Activated CD4-positive, alpha-beta T cell treated with anti-CD3 and anti-CD28 coated beads, Interleukin-2, Interleukin-4, amounts not matched to agents 100 ng/mL and 50 ng/mL, durations not matched to agents 16 hours and 8 hours (primary cell): ENCODE measurements around the gene CNTN3.

Experiments
- DNase-seq: peaks from one replicate; pipeline ENCODE4 v3.0.0-alpha.2; 2020; ENCODE audit warnings: low spot score

The CNTN3 gene

GRCh38 chr3:74607803-74608202, 6.7 kb downstream of the CNTN3 start:
- DNase-seq, result no peak

- no peak for DNase-seq
These were observed 7.5 kb downstream of the CNTN3 start for GRCh38 chr3:74606996-74607395.

DNA sequence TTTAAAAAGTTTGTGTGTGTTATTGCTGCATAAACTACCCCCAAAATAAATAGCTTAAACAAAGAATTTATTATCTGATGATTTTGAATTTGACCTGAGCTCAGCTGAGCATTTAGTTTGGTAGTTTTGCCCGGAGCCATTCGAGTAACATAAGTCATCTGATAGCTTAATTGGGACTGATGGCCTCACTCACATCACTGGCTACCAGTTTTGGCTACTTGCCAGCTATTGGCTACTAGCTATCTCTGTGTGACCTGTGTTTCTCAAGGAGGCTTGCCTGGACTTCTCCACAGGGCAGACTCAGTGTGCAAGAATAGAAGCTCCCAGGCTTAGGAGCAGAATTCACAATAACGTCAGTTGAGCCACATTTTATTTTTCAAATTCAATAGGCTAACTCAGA, 9.0 kb downstream of the CNTN3 start:
- no peak for DNase-seq

DNA sequence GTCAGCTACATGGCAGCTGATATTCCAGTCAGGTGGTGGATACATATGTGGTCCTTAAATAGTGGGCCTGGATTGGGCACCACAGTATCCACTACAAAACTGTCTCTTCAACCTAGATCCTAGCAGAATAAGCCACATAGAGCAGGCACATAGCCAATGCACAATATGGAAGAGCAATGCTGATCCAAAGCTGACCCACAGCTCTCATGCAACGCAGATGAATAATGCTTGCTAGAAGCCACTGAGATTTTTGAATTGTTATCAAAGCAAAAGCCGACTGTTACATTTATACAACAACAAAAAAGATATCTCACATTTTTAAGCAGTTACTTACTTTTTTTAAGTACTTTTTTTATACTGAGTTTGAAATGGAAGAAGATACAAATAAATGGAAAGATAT, 11.2 kb downstream of the CNTN3 start:
- DNase-seq, result no peak

DNA sequence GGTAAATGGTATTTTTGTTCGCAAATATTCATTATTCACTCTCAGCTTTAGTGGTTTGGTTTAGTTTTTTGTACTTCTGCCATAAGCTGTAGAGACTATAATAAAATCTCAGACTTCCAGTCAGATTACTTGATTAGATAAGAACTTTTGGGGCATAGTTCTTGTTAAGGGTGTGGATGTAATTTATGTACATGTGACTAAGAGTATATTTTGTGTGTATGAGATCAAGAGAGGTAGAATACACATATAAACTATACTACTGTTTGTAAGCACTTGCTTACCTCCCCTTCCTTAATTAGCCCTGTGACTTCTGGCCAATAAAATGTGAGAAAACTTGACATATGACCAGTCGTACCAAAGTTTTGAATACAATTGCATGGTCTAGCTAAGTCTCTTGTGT, 12.0 kb downstream of the CNTN3 start:
- DNase-seq, result no peak

DNA sequence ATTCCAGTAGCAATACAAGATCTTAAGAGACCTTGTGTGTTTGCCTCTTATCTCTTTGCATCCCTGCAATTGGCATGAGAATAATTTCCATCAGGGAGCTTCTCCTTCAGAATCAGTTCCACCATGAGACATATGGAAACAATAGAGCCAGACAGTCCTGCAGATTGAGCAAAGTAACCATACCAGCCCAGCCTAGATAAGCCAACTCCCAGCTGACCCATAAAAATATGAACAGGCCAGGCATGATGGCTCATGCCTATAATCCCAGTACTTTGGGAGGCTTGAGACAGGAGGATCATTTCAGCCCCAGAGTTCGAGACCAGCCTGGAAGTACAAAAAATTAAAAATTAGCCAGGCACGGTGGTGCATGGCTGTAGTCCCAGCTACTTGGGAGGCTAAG, 12.7 kb downstream of the CNTN3 start:
- no peak for DNase-seq

GRCh38 chr3:74599564-74599963, 14.9 kb downstream of the CNTN3 start:
- no peak for DNase-seq

DNA sequence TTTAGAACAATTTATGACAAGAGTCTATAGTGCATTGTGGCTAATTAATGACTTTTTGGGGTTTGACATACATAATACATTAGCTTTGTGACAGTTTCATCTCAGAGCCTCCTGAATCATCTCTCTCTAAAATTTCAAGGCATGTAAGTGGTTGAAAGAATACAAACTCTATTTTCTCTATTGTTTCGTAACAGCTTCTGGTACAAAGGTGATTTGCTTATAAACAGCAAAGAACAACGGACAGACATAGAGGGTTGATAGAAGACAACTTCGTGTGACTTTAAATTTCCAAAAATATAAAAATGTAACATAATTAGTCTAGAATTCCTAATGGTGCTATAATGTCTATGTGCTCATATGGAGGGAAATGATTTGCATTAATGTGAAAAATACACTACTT, 21.3 kb downstream of the CNTN3 start:
- DNase-seq, result no peak

DNA sequence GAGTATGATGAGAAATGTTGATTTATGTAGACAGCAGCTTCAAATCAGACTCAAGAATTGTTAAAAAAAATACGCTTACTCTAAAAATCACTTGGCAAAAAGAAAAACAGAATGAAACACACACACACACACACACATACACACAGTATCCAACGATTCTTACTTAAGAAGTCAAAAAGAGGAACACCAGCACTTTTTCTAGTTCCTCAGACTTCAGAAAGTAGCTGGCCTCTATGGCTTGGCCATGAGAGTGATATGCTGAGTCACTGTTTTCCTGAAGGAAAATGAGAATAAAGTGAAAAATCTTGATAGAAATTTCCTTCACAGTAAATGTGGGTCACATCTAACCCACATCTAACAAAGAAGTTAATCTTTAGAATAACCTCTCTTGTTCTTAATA, 22.1 kb downstream of the CNTN3 start:
- DNase-seq, result no peak

DNA sequence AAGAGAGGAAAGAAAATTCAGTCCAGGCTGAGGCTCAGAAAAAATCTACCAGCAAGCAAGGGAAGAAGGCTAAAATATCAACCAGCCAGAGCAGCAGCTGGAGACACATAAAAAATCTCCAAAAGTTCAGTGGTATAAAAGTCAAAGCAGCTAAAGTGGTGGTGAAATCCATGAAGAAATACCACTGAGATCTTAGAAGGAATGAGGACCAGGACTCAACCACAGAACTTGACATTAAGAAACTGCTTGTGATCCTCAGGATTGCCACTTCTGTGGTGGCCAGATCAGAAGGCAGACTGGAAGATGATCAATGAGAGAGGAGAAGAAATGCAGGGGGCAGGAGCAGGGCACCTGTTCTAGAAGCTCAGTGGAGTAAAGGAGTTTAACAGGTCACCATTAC, 22.5 kb downstream of the CNTN3 start:
- no peak for DNase-seq

DNA sequence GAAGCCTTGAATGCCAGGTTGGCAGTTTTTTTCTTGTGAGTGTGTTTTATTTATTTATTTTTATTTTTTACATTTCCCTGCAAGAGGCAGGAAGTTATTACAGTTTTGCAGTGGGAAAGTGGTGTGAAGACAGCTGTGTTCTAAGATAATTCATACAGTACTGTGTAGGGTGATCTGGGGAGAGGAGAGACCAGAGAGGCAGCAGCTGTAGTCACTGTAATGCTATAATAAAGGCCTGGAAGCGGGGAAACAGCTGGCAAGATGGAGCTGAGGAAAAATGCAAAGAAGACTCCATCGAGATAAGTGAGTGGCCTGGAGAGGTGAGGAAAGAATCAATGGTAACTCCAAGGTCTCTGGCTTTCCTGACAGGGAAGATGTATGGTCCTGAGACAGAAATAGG, 23.1 kb downstream of the CNTN3 start:
- DNase-seq, result no peak

DNA sequence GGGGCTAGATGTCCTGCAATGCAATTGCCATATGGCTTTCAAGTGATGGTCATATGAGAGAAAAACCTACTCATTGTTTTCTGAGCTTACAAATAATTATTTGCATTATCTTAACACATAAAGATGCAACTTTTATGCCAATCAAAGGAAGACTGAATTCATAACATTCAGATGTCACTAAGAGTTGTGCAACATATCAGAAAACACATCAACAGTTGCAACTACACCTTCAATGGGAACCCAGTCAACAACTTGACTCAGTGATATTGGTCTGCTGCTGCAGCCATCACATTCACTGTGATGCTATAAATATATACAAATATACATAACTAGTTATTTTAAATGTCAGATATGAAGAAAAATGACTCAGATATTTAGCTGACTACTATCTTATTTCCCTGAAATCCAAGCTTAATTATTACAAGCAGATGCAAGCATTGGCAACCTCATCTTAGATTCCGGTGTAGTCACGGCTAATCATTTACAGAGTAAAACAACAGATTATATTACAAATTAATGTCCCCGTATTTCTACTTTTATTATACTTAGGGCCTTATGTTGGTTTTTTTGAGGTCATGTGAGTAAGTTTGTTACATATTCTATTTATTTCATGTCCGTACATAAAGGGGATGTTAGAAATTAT, 23.7 kb downstream of the CNTN3 start:
- DNase-seq, result no peak

- DNase-seq, result no peak
These were observed 29.7 kb downstream of the CNTN3 start for GRCh38 chr3:74584782-74585181.

DNA sequence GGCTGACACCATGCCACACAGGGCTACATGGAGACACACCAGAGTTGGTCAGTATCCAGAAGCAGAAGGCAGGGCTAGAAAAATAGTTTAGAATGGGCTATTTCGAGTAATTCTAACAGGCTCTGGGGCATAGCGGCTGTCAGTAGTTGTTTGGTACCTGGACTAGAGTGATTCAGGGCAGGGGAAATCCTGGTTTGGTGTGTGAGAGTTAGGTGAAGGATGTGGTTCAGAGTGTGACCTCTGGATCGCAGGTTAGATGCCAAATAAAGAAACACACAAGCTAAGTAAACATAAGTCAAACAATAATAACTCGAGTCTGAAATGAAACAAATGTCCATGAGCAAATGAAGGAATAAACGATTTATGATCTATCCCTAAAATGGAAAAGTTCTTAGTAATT, 31.5 kb downstream of the CNTN3 start:
- DNase-seq, result no peak

GRCh38 chr3:74575857-74576256, 38.6 kb downstream of the CNTN3 start:
- no peak for DNase-seq

- no peak for DNase-seq
These were observed 43.3 kb downstream of the CNTN3 start for GRCh38 chr3:74571118-74571517.
